KMS-11 (cell line): ENCODE data around the gene GPS2.

ENCODE experiments used
- H2AFZ ChIP-seq: fragments of 200-600 bp; sonication (generic); 2 replicates; pipeline ENCODE4 v1.6.1; 2016; ENCODE audit warnings: antibody characterized with exemption, mixed run types, low read depth
- H3K27ac ChIP-seq: fragments of 200-600 bp; sonication (generic); 2 replicates; pipeline ENCODE4 v1.6.1; 2016; ENCODE audit warnings: mild to moderate bottlenecking, mixed run types
- H3K27me3 ChIP-seq: fragments of 200-600 bp; sonication (generic); 2 replicates; pipeline ENCODE4 v1.6.1; 2017; ENCODE audit warnings: mild to moderate bottlenecking, low read depth, mixed run types, moderate library complexity; ENCODE audit not compliant: insufficient read depth
- H3K36me3 ChIP-seq: fragments of 200-600 bp; sonication (generic); 2 replicates; pipeline ENCODE4 v1.6.1; 2017; ENCODE audit warnings: mild to moderate bottlenecking, mixed run types; ENCODE audit not compliant: insufficient read depth
- H3K4me1 ChIP-seq: fragments of 200-600 bp; sonication (generic); 2 replicates; pipeline ENCODE4 v1.6.1; 2016; ENCODE audit warnings: mild to moderate bottlenecking, low read depth, mixed run types; ENCODE audit not compliant: poor library complexity, severe bottlenecking
- H3K4me2 ChIP-seq: fragments of 200-600 bp; sonication (generic); 2 replicates; pipeline ENCODE4 v1.7.0; 2016; ENCODE audit warnings: mild to moderate bottlenecking, mixed run types
- H3K4me3 ChIP-seq: fragments of 200-600 bp; sonication (generic); IDR thresholded peaks from 2 replicates; pipeline ENCODE4 v1.6.1; 2017; ENCODE audit warnings: low read depth, low read length, mixed read lengths; ENCODE audit not compliant: insufficient read depth
- H3K79me2 ChIP-seq: fragments of 200-600 bp; sonication (generic); 2 replicates; pipeline ENCODE4 v1.6.1; 2016; ENCODE audit warnings: low read depth, mixed run types; ENCODE audit not compliant: insufficient read depth
- H3K9ac ChIP-seq: fragments of 200-600 bp; sonication (generic); 2 replicates; pipeline ENCODE4 v1.6.1; 2016; ENCODE audit warnings: mild to moderate bottlenecking, mixed run types
- H4K20me1 ChIP-seq: fragments of 200-600 bp; sonication (generic); 2 replicates; pipeline ENCODE4 v1.6.1; 2016; ENCODE audit warnings: mild to moderate bottlenecking, mixed run types; ENCODE audit not compliant: insufficient read depth
- TF ChIP-seq, protein P1 (sequence below): fragments of 200-600 bp; sonication (generic); conservative IDR thresholded peaks from 2 replicates; pipeline ENCODE4 v1.6.1; 2017; ENCODE audit warnings: low read depth, mild to moderate bottlenecking, antibody characterized with exemption, low read length, moderate library complexity, mixed read lengths

Gene GPS2

DNA sequence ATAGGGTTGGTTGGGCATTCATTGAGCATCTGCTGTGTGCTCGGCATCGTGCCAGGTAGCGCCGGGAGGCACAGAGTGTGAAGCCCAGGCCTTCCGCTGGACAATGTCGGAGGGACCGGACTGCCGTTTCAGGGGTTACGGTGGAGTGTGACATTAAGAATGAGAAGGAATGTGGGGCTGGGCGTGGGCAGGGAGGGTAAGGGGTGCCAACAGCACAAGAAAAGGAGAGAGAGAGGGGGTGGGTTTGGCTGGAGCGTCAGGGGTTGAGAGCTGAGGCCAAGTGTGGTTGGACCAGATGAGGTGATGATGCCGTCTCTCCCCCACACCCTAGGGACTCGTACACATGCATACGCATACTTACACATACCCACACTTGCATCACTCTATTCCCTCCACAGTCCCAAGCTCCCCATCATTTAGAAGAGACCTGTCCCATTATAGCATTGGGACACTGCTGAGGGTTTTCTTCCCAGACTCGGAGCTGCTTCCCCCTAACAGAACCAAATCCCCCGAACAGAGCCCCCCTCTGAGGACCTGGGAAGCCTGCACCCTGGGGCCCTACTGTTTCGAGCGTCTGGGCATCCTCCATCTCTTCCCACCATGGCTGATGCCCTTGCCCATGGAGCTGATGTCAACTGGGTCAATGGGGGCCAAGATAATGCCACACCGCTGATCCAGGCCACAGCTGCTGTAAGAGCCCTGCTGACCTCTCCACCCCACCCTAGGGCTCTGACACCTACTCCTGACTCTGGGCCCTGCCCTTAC is 33.5 kb upstream of the GPS2 start:
- Histone ChIP-seq H3K27ac (no peak overlapping the region), H3K4me2 (no peak overlapping the region), H4K20me1 (no peaks in the 10 kb centered on the region), H3K79me2 (no peaks in the 10 kb centered on the region), H3K36me3 (no peaks in the 10 kb centered on the region), H2AFZ (no peak overlapping the region), H3K4me3 (no peak overlapping the region), H3K4me1 (no peaks in the 10 kb centered on the region), H3K27me3 (no peaks in the 10 kb centered on the region), H3K9ac (no peak overlapping the region)
- TF ChIP-seq, protein P1, sequence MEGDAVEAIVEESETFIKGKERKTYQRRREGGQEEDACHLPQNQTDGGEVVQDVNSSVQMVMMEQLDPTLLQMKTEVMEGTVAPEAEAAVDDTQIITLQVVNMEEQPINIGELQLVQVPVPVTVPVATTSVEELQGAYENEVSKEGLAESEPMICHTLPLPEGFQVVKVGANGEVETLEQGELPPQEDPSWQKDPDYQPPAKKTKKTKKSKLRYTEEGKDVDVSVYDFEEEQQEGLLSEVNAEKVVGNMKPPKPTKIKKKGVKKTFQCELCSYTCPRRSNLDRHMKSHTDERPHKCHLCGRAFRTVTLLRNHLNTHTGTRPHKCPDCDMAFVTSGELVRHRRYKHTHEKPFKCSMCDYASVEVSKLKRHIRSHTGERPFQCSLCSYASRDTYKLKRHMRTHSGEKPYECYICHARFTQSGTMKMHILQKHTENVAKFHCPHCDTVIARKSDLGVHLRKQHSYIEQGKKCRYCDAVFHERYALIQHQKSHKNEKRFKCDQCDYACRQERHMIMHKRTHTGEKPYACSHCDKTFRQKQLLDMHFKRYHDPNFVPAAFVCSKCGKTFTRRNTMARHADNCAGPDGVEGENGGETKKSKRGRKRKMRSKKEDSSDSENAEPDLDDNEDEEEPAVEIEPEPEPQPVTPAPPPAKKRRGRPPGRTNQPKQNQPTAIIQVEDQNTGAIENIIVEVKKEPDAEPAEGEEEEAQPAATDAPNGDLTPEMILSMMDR = no peak

DNA sequence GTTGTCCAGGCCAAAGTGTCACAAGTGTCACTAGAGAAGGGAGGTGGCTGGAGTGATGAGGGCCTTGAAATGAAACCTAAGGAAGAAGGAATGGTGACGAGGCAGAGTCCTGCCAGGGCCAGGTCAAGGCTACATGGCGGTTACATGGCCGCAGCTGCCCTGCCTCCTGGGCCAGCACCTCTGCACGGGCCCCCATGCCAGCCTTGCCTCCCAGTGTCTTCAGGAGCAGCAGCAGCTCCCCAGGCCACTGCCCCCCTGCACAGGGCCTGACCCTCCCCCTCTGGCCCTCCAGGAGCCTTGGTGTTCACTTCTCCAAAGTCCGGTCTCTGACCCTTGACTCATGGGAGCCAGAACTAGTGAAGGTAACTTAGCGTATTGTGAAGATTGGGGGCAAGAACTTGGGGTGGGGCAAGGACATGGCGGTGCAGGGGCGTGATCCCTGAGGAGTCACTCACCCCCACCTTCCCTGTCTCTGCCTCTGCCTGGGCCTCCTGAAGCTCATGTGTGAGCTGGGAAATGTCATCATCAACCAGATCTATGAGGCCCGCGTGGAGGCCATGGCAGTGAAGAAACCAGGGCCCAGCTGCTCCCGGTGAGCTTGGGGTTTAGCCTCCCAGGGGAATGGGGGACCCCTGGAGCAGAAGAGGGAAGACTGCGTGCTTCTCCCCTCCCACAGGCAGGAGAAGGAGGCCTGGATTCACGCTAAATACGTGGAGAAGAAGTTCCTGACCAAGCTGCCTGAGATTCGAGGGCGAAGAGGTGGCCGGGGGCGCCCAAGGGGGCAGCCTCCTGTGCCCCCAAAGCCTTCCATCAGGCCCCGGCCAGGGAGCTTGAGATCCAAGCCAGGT is 32.7 kb upstream of the GPS2 start:
- Histone ChIP-seq H3K36me3 (no peaks in the 10 kb centered on the region), H3K27ac (no peak overlapping the region), H2AFZ (no peak overlapping the region), H3K79me2 (no peaks in the 10 kb centered on the region), H4K20me1 (no peaks in the 10 kb centered on the region), H3K9ac (no peak overlapping the region), H3K4me3 (no peak overlapping the region), H3K27me3 (no peaks in the 10 kb centered on the region), H3K4me1 (no peaks in the 10 kb centered on the region), H3K4me2 (no peak overlapping the region)
- TF ChIP-seq, protein P1 = no peak

DNA sequence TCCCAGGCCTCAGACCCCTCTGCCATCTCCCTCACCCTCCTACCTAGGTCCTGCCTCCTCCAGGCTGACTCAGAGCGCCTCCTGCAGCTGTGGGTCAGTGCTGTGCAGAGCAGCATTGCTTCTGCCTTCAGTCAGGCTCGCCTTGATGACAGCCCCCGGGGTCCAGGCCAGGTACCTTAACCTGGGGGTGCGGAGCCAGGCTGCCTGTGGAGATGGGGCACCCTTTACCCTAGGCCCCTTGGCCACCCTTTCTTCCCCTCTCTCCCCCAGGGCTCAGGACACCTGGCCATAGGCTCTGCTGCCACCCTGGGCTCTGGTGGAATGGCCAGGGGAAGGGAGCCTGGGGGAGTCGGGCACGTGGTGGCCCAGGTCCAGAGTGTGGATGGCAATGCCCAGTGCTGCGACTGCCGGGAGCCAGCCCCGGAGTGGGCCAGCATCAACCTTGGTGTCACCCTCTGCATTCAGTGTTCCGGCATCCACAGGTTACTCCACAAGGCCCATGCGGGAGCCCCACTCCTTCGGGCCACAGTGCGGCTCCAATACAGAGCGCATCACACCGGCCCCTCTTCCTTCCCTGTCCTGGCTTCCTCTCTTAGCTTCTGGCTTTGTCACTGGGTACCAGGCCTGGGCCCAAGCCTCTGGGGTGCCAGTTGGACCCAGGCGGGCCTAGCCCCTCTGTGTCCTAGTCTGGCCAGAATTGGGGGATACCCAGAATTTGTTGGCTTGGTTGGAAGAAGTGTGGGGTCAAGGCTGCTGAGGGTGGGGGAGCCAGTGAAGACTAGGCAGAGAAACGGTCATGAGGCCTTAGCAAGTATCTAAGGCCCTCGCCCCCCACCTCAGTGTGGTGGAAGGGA is 31.8 kb upstream of the GPS2 start:
- Histone ChIP-seq H4K20me1 (no peaks in the 10 kb centered on the region), H3K27ac (no peak overlapping the region), H2AFZ (no peak overlapping the region), H3K4me2 (no peak overlapping the region), H3K79me2 (no peaks in the 10 kb centered on the region), H3K36me3 (no peaks in the 10 kb centered on the region), H3K4me1 (no peaks in the 10 kb centered on the region), H3K9ac (no peak overlapping the region), H3K27me3 (no peaks in the 10 kb centered on the region), H3K4me3 (no peak overlapping the region)
- TF ChIP-seq, protein P1 = no peak

DNA sequence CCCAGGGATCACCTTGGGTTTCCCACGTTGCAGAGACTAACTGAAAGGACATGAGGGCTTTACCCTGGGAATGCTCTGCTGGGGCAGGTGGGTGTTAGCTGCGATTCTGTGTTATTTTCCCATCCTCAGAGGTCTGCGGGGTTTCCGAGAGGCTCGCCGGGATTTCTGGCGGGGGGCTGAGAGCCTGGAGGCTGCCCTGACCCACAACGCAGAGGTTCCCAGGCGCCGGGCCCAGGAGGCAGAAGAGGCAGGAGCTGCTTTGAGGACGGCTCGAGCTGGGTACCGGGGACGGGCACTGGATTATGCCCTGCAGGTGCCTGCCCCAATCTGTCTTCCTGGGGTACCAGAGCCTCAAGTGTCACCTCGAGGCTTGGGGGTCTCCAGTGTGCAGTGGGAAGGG is 28.1 kb upstream of the GPS2 start:
- Histone ChIP-seq H4K20me1 (no peaks in the 10 kb centered on the region), H3K4me3 (no peak overlapping the region), H3K79me2 (no peaks in the 10 kb centered on the region), H3K4me2 (no peak overlapping the region), H3K27me3 (no peaks in the 10 kb centered on the region), H2AFZ (no peak overlapping the region), H3K9ac (no peak overlapping the region), H3K27ac (no peak overlapping the region), H3K36me3 (no peaks in the 10 kb centered on the region), H3K4me1 (no peaks in the 10 kb centered on the region)
- TF ChIP-seq, protein P1 = no peak
